ENCODE data around the gene TPH2. TPM values are rescaled to one million over a fixed set of nuclear protein-coding genes. Genes with fewer than 3 reads are reported as not detected.

TPH2 gene
- not detected in 2 replicates for total RNA-seq

GRCh38 chr12:71938728-71939385, at the start of gene TPH2:
Gene TPH2, plus strand, starts transcription at chr12:71938845. Its CDS starts 142 bp downstream, at chr12:71938987.

Other genes starting within 250 kb of the TPH2 start
- 8.1 and 11.4 TPM in 2 replicates for gene RAB21, start 184.0 kb upstream of the TPH2 start, total RNA-seq
- gene TBC1D15, start 99.1 kb upstream of the TPH2 start, total RNA-seq = 9.1 and 10.3 TPM in 2 replicates